ENCODE results near the gene MDP1. TPM values are rescaled to one million over a fixed set of nuclear protein-coding genes. Genes with fewer than 3 reads are reported as not detected.

The MDP1 gene
- total and polyA plus RNA-seq, 9 donors = 7.4 to 24.9 (median 8.6) TPM

DNA sequence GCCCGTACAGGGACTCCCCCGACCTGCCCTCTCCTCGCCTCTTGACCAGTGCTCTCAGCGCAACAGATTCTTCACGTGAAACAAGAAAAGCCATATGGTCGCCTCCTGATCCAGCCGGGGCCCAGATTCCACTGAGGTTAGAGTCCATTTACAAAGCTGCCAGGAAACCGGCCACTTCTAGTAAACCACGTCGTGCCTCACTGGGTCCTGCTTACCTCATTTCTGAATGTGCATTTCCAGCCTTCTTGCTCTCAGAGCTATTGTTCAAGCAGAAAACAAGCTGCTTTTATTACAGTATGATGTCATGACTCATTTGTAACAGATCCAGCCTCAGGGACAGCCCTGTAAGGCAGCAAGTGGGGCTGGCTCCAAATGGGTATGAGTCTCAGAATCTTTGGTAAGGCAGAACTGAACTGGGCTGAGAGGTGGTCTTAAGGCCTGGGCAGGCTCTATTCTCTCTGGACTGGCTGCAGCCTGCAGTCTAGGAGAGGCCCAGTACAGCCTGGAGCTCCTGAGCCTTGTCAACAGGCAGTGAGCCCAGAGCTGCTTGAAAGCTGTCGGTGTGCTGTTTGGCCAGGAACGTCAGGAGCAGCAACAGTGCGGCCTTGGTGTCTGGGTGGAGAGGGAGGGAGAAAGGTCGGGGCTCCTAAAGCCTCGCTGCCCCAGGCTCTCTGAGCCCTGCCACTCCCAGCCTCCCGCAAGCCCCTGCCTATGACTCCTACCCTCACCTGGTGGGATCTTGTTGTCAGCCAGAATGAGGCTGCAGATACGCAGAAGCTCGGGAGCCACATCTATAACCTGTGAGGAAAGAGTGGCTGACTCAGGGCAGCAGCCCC is 35.7 kb downstream of the MDP1 start:
- Histone ChIP-seq H3K27me3 (ENCODE audit: control insufficient read depth, insufficient read depth, low read length) (no peaks in the 10 kb centered on the region), H3K4me1 (ENCODE audit: control insufficient read depth, insufficient read depth, low read length) (no peaks in the 10 kb centered on the region), H3K9me3 (replicated peaks; ENCODE audit: control insufficient read depth, low read depth, low read length) (no peaks in the 10 kb centered on the region), H3K27ac (ENCODE audit: low read length) (peak overlapping the region; percentile 59), H3K4me3 (ENCODE audit: low read length) (no peak overlapping the region), H3K36me3 (ENCODE audit: control insufficient read depth, insufficient read depth, low read length) (peaks cover 94% of the 10 kb centered on the region)
- DNase-seq = peak; percentile 65
- WGBS (ENCODE audit: insufficient coverage) = 53% methylated on average over 13 of the region's 18 CpGs

DNA sequence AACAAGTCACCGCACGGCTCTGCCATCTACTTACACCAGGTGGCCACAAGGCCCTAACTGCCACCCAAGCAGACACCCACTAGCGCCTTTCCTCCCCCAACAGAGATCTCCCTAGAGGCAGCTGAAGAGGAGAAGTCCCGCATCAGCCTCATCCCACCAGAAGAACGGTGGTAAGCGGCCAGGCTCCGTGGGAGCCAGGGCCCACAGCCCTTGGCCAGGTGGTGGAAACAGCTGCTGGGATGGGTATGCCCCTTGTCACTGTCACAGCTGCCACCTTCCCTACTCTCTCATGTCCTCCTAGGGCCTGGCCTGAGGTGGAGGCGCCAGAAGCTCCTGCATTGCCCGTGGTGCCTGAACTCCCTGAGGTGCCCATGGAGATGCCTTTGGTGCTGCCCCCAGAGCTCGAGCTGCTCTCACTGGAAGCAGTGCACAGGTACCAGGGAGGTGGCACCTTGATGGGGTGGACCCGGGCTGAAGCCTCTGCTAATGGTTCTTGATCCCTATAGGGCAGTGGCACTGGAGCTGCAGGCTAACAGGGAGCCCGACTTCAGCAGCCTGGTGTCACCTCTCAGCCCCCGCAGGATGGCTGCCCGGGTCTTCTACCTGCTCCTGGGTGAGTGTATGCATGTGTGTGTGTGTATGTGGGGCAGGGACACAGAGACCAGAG is 36.4 kb downstream of the MDP1 start:
- peak overlapping the region; percentile 59 for H3K27ac ChIP-seq (ENCODE audit: low read length)
- no peak overlapping the region for H3K4me3 ChIP-seq (ENCODE audit: low read length)
- H3K4me1 ChIP-seq (ENCODE audit: control insufficient read depth, insufficient read depth, low read length) = no peaks in the 10 kb centered on the region
- no peak for DNase-seq
- no peaks in the 10 kb centered on the region for H3K27me3 ChIP-seq (ENCODE audit: control insufficient read depth, insufficient read depth, low read length)
- H3K36me3 ChIP-seq (ENCODE audit: control insufficient read depth, insufficient read depth, low read length) = peaks cover 89% of the 10 kb centered on the region
- WGBS (ENCODE audit: insufficient coverage) = 84% methylated on average over 6 of the region's 14 CpGs
- no peaks in the 10 kb centered on the region for H3K9me3 ChIP-seq (replicated peaks; ENCODE audit: control insufficient read depth, low read depth, low read length)

DNA sequence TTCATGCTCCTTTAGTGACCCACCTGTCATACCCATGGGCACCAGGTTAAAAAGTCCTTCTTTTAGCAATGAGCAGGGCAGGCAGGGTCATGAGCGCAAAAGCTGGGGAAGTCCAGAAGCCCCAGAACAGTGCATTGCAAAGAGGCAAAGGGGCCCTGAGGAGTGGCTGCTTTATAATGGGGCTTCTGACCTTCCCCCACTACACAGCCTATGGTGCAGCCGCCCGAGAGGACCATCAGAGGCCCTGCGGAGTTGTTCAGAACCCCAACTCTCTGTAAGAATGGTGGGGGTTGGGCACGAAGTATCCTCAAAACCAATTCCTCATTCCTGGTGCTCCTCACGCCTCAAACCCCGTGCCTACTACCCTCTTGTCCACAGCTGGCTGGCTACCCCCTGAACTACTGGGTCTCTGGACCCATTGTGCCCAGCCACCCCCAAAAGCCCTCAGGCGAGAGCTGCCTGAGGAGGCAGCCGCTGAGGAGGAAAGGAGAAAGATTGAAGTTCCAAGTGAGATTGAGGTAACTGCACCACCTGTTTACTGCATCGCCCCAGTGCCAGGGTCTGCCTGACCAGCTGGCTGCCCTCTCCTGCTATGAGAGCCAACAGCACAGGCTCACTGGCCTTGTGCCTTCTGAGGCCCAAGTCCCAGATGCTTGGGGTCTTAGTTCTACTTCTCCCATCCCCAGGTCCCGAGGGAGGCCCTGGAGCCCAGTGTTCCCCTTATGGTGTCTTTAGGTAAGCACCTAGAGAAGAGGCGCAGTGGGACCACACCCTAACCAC is 37.3 kb downstream of the MDP1 start:
- no peak overlapping the region for H3K27ac ChIP-seq (ENCODE audit: low read length)
- WGBS (ENCODE audit: insufficient coverage) = 94% methylated on average over 5 of the region's 12 CpGs

DNA sequence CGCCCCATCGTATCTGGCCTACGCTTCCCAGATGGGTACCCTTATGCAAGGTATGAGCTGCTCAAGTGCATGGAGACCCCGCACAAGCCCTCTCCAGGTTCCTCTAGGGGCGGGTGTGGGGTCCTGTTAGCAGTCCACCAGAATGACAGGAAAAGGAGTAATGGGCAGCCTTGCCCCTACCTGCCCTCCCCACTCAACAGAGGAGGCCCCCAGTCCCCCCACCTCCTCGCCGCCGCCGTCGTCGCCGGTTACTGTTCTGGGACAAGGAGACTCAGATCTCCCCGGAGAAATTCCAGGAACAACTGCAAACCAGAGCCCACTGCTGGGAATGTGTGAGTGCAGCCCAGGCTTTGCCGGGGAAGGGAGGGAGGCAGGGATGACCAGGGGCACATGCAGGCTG is 38.0 kb downstream of the MDP1 start:
- no peak for DNase-seq
- H3K4me3 ChIP-seq (ENCODE audit: low read length) = no peak overlapping the region
- H3K27me3 ChIP-seq (ENCODE audit: control insufficient read depth, insufficient read depth, low read length) = no peaks in the 10 kb centered on the region
- H3K9me3 ChIP-seq (replicated peaks; ENCODE audit: control insufficient read depth, low read depth, low read length) = no peaks in the 10 kb centered on the region
- H3K4me1 ChIP-seq (ENCODE audit: control insufficient read depth, insufficient read depth, low read length) = peaks cover 1% of the 10 kb centered on the region
- H3K27ac ChIP-seq (ENCODE audit: low read length) = no peak overlapping the region
- peaks cover 77% of the 10 kb centered on the region for H3K36me3 ChIP-seq (ENCODE audit: control insufficient read depth, insufficient read depth, low read length)
- WGBS (ENCODE audit: insufficient coverage) = 87% methylated on average over 7 of the region's 14 CpGs

More for the DNA sequence above, 37.3 kb downstream of the MDP1 start:
- no peaks in the 10 kb centered on the region for H3K4me1 ChIP-seq (ENCODE audit: control insufficient read depth, insufficient read depth, low read length)
- H3K27me3 ChIP-seq (ENCODE audit: control insufficient read depth, insufficient read depth, low read length) = no peaks in the 10 kb centered on the region
- no peak for DNase-seq
- H3K9me3 ChIP-seq (replicated peaks; ENCODE audit: control insufficient read depth, low read depth, low read length) = no peaks in the 10 kb centered on the region
- peaks cover 81% of the 10 kb centered on the region for H3K36me3 ChIP-seq (ENCODE audit: control insufficient read depth, insufficient read depth, low read length)
- no peak overlapping the region for H3K4me3 ChIP-seq (ENCODE audit: low read length)

DNA sequence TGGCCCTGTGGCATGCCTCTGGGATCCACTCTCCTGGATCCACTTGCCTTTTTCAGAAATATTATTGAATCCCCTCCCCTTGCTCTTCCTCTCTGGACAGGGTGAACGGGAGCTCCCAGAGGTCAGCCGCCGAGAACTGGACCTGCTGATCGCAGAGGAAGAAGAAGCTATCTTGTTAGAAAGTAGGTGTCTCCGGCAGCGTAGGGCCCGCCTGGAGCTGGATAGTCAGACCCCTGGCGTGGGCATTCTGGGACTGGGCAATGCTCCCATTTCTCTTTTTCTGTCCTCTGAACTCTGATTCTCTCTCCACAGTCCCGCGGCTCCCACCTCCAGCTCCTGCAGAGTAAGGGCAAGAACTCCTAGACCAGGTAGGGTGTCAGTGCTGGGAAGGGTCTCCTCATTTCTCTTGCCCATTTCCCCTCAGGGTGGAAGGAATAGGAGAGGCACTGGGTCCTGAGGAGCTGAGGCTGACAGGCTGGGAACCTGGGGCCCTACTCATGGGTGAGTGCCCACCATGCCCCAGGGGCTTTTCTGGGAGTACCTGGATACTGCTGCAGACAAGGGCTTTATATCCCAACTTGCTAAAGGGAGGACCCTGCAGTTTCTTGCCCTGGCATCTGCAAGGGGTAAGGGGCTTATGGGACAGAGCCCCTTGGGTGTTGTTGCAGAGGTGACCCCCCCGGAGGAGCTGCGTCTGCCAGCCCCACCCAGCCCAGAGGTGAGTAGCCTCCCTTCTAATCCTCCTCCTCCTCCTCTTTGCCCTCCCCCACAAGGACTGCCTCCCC is 38.6 kb downstream of the MDP1 start:
- WGBS (ENCODE audit: insufficient coverage) = 60% methylated on average over 1 of the region's 12 CpGs
- DNase-seq = no peak
- no peak overlapping the region for H3K4me3 ChIP-seq (ENCODE audit: low read length)
- no peak overlapping the region for H3K27ac ChIP-seq (ENCODE audit: low read length)
- H3K4me1 ChIP-seq (ENCODE audit: control insufficient read depth, insufficient read depth, low read length) = peaks cover 7% of the 10 kb centered on the region
- no peaks in the 10 kb centered on the region for H3K27me3 ChIP-seq (ENCODE audit: control insufficient read depth, insufficient read depth, low read length)
- peaks cover 71% of the 10 kb centered on the region for H3K36me3 ChIP-seq (ENCODE audit: control insufficient read depth, insufficient read depth, low read length)
- no peaks in the 10 kb centered on the region for H3K9me3 ChIP-seq (replicated peaks; ENCODE audit: control insufficient read depth, low read depth, low read length)

DNA sequence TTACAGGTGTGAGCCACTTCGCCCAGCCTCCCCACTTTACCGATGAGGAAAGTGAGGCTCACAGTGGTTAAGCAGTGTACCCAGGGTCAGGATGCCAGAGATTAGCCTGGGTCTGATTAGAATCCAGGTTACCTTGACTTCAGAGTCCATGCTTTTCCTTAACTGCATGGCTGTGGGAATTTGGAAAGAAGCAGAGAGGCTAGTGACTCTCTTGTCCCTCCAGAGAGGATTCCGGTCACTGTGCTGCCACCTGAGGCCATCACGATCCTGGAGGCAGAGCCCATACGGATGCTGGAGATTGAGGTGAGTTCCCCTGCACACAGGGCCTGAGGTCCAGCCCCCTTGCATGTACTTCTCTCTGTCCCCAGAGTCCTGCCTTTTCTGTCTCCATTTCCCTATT is 39.3 kb downstream of the MDP1 start:
- H3K27ac ChIP-seq (ENCODE audit: low read length) = no peak overlapping the region
- no peaks in the 10 kb centered on the region for H3K27me3 ChIP-seq (ENCODE audit: control insufficient read depth, insufficient read depth, low read length)
- no peak for DNase-seq
- H3K4me1 ChIP-seq (ENCODE audit: control insufficient read depth, insufficient read depth, low read length) = peaks cover 13% of the 10 kb centered on the region
- H3K36me3 ChIP-seq (ENCODE audit: control insufficient read depth, insufficient read depth, low read length) = peaks cover 64% of the 10 kb centered on the region
- 89% methylated on average over 4 of the region's 5 CpGs for WGBS (ENCODE audit: insufficient coverage)
- no peak overlapping the region for H3K4me3 ChIP-seq (ENCODE audit: low read length)
- H3K9me3 ChIP-seq (replicated peaks; ENCODE audit: control insufficient read depth, low read depth, low read length) = no peaks in the 10 kb centered on the region

DNA sequence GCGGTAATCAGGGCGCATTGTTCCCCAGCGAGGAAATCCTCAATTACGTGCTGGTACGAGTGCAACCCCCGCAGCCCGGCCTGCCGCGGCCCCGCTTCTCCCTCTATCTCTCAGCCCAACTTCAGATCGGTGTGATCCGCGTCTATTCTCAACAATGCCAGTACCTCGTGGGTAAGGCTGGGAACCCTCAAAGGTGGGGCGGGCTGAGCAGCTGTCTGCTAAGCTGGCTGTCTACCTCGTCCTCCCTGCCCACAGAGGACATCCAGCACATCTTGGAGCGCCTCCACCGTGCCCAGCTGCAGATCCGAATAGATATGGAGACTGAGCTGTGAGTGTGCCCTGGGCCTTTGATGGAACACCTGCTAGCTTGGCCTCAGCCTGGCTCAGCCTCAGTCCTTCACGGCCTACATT is 43.0 kb downstream of the MDP1 start:
- peaks cover 45% of the 10 kb centered on the region for H3K36me3 ChIP-seq (ENCODE audit: control insufficient read depth, insufficient read depth, low read length)
- WGBS (ENCODE audit: insufficient coverage) = 54% methylated on average over 19 of the region's 20 CpGs
- DNase-seq = no peak
- peaks cover 16% of the 10 kb centered on the region for H3K4me1 ChIP-seq (ENCODE audit: control insufficient read depth, insufficient read depth, low read length)
- no peak overlapping the region for H3K27ac ChIP-seq (ENCODE audit: low read length)
- no peak overlapping the region for H3K4me3 ChIP-seq (ENCODE audit: low read length)
- no peaks in the 10 kb centered on the region for H3K27me3 ChIP-seq (ENCODE audit: control insufficient read depth, insufficient read depth, low read length)
- H3K9me3 ChIP-seq (replicated peaks; ENCODE audit: control insufficient read depth, low read depth, low read length) = no peaks in the 10 kb centered on the region

DNA sequence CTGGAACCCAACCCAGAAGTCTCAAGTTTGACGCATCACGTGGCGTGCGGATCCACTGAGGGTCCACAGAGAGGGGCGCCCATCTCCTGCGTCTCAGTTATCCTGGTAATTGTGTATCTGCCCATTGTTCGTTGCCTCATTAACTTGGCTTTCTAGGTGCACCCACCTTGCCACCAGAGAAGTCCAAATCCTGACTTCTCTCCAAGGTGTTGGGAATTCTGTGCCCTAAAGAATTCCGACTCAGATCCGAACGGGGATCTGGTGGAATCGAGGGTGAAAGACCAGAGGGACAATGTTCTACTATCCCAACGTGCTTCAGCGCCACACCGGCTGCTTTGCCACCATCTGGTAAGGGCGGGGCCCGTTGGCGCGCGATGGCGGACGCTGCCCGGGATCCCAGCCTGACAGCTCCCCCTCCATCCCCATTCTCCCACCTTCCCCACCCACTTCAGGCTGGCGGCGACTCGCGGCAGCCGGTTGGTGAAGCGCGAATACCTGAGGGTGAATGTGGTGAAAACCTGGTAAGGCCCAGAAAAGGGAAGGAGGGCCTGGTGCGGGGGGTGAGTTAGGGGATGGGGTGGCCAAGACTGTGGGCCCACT is 43.5 kb downstream of the MDP1 start:
- Histone ChIP-seq H3K4me3 (ENCODE audit: low read length) (peak overlapping the region; percentile 37), H3K9me3 (replicated peaks; ENCODE audit: control insufficient read depth, low read depth, low read length) (no peaks in the 10 kb centered on the region), H3K27ac (ENCODE audit: low read length) (no peak overlapping the region), H3K27me3 (ENCODE audit: control insufficient read depth, insufficient read depth, low read length) (no peaks in the 10 kb centered on the region), H3K4me1 (ENCODE audit: control insufficient read depth, insufficient read depth, low read length) (peaks cover 16% of the 10 kb centered on the region), H3K36me3 (ENCODE audit: control insufficient read depth, insufficient read depth, low read length) (peaks cover 44% of the 10 kb centered on the region)
- WGBS (ENCODE audit: insufficient coverage) = 4% methylated on average over 9 of the region's 30 CpGs
- DNase-seq = no peak

DNA sequence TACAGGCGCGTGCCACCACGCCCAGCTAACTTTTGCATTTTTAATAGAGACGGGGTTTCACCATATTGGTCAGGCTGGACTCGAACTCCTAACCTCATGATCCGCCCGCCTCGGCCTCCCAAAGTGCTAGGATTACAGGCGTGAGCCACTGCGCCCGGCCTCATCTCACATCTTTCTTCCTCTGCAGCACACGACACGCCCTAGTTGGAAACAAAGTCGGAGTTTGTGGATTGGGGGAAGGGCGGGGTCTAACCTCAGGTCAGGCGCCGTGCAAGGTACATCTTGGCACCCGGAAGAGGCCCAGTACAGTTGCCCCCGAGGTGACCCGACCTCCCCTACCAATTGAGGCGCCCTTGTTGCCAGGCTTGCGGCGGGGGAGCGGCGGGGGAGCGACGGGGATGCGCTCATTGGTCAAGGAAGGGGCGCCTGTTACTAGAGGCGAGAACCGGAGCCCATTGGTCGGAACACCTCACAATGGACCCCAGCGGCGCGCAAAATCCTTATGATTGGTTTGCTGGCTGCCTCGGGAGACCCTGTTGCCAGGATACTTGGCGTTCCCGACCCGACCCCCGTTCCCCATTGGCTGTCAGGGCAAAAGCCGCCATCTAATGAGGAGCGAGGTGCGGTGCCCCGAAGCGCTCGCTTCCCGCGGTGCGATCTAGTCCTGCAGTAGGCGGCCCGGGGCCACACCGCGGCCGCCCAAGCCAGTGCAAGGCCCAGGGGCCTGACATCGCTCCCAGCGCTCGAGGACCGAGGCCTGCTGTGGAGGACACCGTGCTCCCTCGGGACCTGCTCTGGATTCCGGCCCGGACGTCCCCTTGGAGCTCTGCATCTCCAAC is 44.2 kb downstream of the MDP1 start, which contains the start of gene REC8:
Gene REC8, plus strand, starts transcription at position 659 of the 839 bp plus-strand sequence. CDS start 473 bp downstream, outside the sequence.
- peaks cover 16% of the 10 kb centered on the region for H3K4me1 ChIP-seq (ENCODE audit: control insufficient read depth, insufficient read depth, low read length)
- H3K27me3 ChIP-seq (ENCODE audit: control insufficient read depth, insufficient read depth, low read length) = no peaks in the 10 kb centered on the region
- peak within 1 kb of the TSS; percentile 37 for H3K4me3 ChIP-seq (ENCODE audit: low read length)
- H3K27ac ChIP-seq (ENCODE audit: low read length) = no peak within 1 kb of the TSS
- DNase-seq = peak; percentile 93
- H3K9me3 ChIP-seq (replicated peaks; ENCODE audit: control insufficient read depth, low read depth, low read length) = no peaks in the 10 kb centered on the region
- WGBS (ENCODE audit: insufficient coverage) = 6% methylated on average over 53 of the region's 63 CpGs
- H3K36me3 ChIP-seq (ENCODE audit: control insufficient read depth, insufficient read depth, low read length) = peaks cover 43% of the 10 kb centered on the region
